Activated CD8-positive, alpha-beta memory T cell treated with anti-CD3 and anti-CD28 coated beads, Interleukin-2, amount 50 U/mL, for 4 hours (primary cell): ENCODE results near the gene IRF1.
A peak's percentile ranks its signal among the peaks of the same experiment; 100 is the strongest.
"Not testable (repeated sequence)": the region's sequence is repeated elsewhere in the genome, so short reads cannot be mapped to it uniquely, and the experiment has no call there.

ENCODE experiments used
- DNase-seq: peaks from one replicate; pipeline ENCODE4 v3.0.0-alpha.2; 2020

IRF1 gene

DNA sequence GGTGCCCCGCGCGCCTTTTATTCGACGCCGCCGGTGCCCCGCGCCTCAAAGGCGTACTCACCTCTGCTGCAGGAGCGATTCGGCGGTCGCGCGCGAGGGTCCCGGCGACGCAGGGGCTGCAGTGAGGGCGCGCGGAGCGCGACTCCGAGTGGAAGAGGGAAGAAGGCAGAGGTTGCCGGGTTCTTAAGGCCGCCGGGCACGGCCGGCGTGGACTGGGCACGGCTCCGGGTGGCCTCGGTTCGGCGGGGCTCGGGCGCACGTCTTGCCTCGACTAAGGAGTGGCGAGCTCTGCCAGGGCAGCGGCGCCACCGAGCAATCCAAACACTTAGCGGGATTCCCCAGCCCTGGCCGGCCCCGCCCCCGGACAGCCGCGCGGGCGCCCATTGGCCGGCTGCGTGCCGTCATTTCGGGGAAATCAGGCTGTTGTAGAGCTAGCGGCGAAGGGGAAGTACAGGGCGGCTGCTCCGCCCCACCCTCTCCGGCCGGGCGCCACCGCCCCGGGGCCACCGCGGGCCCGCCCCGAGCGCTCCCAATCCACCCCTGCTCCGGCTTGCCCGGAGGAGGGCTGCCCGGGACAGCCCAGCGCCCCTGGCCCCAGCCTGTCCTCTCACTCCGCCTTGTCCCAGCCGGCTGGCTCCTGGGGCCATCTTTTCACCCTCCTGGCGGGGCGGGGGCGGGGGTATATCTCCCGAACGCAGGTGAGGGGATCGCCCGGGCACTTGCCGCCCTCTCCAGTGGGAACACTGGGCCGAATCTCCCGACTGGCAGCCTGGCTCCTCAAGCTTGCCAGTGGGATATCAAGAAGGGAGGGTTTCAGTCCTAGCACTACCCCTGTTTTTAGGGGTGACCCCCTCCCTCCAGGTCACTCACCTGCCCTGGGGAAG, at the start of gene IRF1:
TSS of gene IRF1 (minus strand) at position 290 of the 884 bp plus-strand sequence. CDS start 1,295 bp downstream, outside the sequence.
- DNase-seq, result peak; percentile 99

DNA sequence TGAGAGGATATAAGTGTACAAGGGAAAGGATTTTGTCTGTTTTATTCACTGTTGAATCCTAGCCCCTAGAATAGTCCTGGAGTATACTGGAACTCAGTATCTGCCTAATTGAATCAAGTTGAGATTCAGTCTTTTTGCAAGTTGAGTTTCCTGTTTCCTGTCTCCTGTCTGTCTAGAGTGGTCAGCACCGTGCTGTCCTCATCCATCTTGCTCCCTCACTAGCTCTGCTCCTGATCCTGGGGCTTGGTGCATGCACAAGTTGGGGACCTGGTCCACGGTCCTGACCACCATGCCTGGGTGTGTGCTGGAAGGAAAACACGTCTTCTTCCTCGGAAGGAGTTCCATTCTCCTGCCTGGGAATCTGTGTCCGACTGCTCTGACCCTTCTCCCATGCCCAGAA, 49.6 kb upstream of the IRF1 start:
- DNase-seq, result no peak

- no peak for DNase-seq
Measured at GRCh38 chr5:132539716-132540115, 49.1 kb upstream of the IRF1 start.

GRCh38 chr5:132530946-132531345, 40.4 kb upstream of the IRF1 start:
- no peak for DNase-seq

GRCh38 chr5:132528866-132529634, 38.5 kb upstream of the IRF1 start:
- DNase-seq, result no peak

DNA sequence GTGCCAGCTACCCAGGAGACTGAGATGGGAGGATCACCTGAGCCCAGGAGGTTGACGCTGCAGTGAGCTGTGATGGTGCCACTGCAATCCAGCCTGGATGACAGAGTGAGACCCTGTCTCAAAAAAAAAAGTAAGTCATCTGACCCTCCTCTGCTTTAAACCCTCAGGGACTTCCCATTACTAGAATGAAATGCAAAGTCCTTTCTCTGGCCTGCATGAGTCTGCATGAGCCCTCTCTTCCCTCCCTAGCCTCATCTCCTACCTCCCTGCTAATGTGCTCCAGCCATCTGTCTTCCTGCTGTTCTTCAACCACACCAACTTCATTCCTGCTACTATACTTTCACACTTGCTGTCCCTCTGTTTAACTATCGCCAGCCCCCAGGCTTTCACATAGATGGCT, 37.4 kb upstream of the IRF1 start:
- DNase-seq, result no peak

DNA sequence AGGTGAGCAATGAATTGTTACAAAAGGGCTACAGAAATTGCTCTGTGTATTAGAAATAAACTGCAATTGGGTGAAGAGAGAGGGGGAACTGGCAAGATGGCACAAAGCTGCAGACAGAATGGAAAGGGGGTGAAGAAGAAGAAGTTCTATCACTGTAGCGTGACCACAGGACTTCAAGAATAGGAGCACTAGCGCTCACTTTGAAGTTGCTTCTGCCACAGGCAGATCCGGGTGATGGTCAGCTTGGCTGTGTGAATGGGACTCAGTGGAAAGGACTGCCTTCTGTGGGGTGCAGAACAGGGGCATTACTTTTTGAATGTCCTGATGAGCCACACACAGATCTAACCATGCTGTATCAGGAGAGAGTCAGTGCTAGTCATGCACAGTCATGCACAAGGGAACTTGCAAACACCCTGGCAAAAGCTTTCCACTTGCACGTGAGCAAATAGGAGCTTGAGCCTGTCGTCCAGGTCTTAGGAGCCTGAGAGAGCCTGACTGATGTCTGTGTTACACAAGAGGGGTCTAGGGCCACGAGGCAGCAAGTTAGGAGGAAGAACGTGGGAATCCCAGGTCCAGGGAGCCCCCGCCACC, 36.5 kb upstream of the IRF1 start:
- DNase-seq, result no peak

GRCh38 chr5:132526290-132526973, 35.9 kb upstream of the IRF1 start:
- peak; percentile 20 for DNase-seq

GRCh38 chr5:132525299-132525724, 34.7 kb upstream of the IRF1 start:
- DNase-seq, result no peak

- not testable (repeated sequence) for DNase-seq
Measured at GRCh38 chr5:132524877-132525276, 34.3 kb upstream of the IRF1 start.

GRCh38 chr5:132522067-132522466, 31.5 kb upstream of the IRF1 start:
- not testable (repeated sequence) for DNase-seq

GRCh38 chr5:132513618-132514336, 23.2 kb upstream of the IRF1 start:
- DNase-seq, result not testable (repeated sequence)

- no peak for DNase-seq
Measured at GRCh38 chr5:132510076-132510475, 19.5 kb upstream of the IRF1 start.

GRCh38 chr5:132506094-132506692, 15.6 kb upstream of the IRF1 start:
- no peak for DNase-seq

GRCh38 chr5:132505641-132506040, 15.1 kb upstream of the IRF1 start:
- DNase-seq, result no peak

GRCh38 chr5:132504746-132505145, 14.2 kb upstream of the IRF1 start:
- DNase-seq, result no peak

DNA sequence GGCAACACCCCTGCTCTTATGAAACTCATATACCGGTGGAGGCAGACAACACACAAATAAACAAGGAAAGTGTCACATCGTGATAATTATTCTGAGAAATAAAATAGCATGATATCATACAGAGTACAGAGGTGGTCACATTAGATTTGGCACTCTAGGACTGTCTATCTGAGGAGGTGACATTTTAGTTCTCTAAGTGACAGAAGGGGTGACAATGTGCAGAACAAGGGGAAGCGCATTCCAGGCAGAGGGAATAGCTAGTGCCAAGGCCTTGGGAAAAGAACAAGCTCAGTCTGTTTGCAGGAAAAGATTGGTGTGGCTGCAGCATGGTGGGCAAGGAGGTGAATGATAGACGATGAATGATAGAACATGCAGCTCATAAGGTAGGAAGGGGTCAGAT, 12.7 kb upstream of the IRF1 start:
- no peak for DNase-seq

- no peak for DNase-seq
Measured at GRCh38 chr5:132501961-132502931, 11.7 kb upstream of the IRF1 start.

DNA sequence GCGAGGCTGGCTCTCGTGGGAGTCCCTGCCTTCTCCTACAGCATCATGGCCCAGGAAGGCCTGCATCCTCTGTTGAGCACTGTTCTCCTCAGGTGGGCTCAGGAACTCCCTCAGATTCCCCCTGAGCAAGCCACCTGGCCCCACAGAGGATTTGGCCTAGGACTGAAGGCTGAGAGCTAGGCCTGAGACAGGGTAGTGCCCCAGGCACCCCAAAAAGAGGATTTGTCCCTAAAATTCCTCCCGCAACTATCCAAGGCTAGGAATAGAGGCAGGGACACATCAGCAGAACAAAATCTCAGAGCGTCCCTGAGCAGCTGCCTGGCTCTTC, 11.0 kb upstream of the IRF1 start:
- DNase-seq, result no peak

DNA sequence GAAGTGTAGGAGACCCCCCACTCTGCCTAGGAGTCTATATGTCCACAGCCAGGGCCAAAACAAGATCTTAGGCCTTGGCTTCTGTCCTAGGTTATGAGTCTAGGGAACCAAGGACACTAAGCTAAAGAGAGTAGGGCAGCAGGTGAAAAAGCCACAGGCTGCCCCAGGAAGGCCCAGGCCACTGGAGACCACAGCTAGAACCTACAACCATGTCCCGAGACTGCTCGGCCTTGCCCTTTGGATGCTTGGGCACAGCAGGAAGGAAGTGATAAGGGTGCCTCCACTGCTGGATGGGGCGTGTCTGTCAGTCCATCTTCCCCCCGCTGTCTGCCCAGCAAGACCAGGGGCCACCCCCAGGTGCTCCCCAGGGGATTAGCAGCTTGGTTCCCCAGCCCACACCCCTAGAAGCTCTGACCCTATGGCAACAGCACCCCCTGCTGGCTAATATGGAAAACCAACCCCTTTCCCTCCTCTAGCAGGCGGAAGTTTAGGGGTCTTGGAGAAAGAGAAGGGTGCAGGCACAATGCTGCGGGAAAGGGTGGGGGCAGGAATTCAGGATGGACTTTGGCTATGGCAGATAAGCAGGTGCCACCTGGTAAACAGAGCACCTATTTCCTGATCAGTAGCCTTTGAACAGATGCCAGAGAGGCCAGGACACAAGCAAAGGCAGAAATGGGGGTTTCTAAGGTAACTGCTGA, 10.5 kb upstream of the IRF1 start:
- peak; percentile 74 for DNase-seq
